ENCODE results near the gene NDUFAB1.

Gene NDUFAB1

GRCh38 chr16:23572394-23572793 is 23.7 kb downstream of the NDUFAB1 start:
- no peak overlapping the region for H3K4me3 ChIP-seq (ENCODE audit: low read depth, low read length)
- TF ChIP-seq MAX (IDR thresholded peaks at IDR 0.05; ENCODE audit: low read depth, low read length) (no peak), MYC (IDR thresholded peaks at IDR 0.05; ENCODE audit: low read depth, low read length) (no peak), POLR2A (IDR thresholded peaks at IDR 0.05; ENCODE audit: extremely low read depth, insufficient read length) (no peak), CTCF (IDR thresholded peaks at IDR 0.05; ENCODE audit: low read depth, low read length) (no peak)
- DNase-seq (ENCODE audit: low read depth), result no peak

- H3K4me3 ChIP-seq (ENCODE audit: low read depth, low read length), result no peak overlapping the region
- DNase-seq (ENCODE audit: low read depth), result no peak
- TF ChIP-seq CTCF (IDR thresholded peaks at IDR 0.05; ENCODE audit: low read depth, low read length) (no peak), MAX (IDR thresholded peaks at IDR 0.05; ENCODE audit: low read depth, low read length) (no peak), POLR2A (IDR thresholded peaks at IDR 0.05; ENCODE audit: extremely low read depth, insufficient read length) (no peak), MYC (IDR thresholded peaks at IDR 0.05; ENCODE audit: low read depth, low read length) (no peak)
Observed at GRCh38 chr16:23571895-23572294, 24.2 kb downstream of the NDUFAB1 start.

- no peak overlapping the region for H3K4me3 ChIP-seq (ENCODE audit: low read depth, low read length)
- TF ChIP-seq CTCF (IDR thresholded peaks at IDR 0.05; ENCODE audit: low read depth, low read length), result no peak
- no peak for TF ChIP-seq MYC (IDR thresholded peaks at IDR 0.05; ENCODE audit: low read depth, low read length)
- TF ChIP-seq MAX (IDR thresholded peaks at IDR 0.05; ENCODE audit: low read depth, low read length), result no peak
- no peak for TF ChIP-seq POLR2A (IDR thresholded peaks at IDR 0.05; ENCODE audit: extremely low read depth, insufficient read length)
- DNase-seq (ENCODE audit: low read depth), result no peak
Observed at GRCh38 chr16:23570992-23571632, 25.0 kb downstream of the NDUFAB1 start.

- no peak overlapping the region for H3K4me3 ChIP-seq (ENCODE audit: low read depth, low read length)
- TF ChIP-seq POLR2A (IDR thresholded peaks at IDR 0.05; ENCODE audit: extremely low read depth, insufficient read length) (no peak), CTCF (IDR thresholded peaks at IDR 0.05; ENCODE audit: low read depth, low read length) (no peak), MYC (IDR thresholded peaks at IDR 0.05; ENCODE audit: low read depth, low read length) (no peak), MAX (IDR thresholded peaks at IDR 0.05; ENCODE audit: low read depth, low read length) (no peak)
- no peak for DNase-seq (ENCODE audit: low read depth)
Observed at GRCh38 chr16:23567602-23568001, 28.5 kb downstream of the NDUFAB1 start.

GRCh38 chr16:23566724-23567123 is 29.4 kb downstream of the NDUFAB1 start:
- TF ChIP-seq MYC (IDR thresholded peaks at IDR 0.05; ENCODE audit: low read depth, low read length) (no peak), POLR2A (IDR thresholded peaks at IDR 0.05; ENCODE audit: extremely low read depth, insufficient read length) (no peak), MAX (IDR thresholded peaks at IDR 0.05; ENCODE audit: low read depth, low read length) (no peak), CTCF (IDR thresholded peaks at IDR 0.05; ENCODE audit: low read depth, low read length) (no peak)
- H3K4me3 ChIP-seq (ENCODE audit: low read depth, low read length), result no peak overlapping the region
- no peak for DNase-seq (ENCODE audit: low read depth)

Data from NB4 (cell line).